HG03439 (cell line): Measurements from ENCODE around the gene KIF3A.

Experiments
- ATAC-seq: cut with Tn5 transposase; IDR thresholded peaks from one replicate; pipeline ENCODE4 v1.9.1; 2021; ENCODE audit warnings: mild to moderate bottlenecking, moderate library complexity; ENCODE audit not compliant: unreplicated experiment

The KIF3A gene

DNA sequence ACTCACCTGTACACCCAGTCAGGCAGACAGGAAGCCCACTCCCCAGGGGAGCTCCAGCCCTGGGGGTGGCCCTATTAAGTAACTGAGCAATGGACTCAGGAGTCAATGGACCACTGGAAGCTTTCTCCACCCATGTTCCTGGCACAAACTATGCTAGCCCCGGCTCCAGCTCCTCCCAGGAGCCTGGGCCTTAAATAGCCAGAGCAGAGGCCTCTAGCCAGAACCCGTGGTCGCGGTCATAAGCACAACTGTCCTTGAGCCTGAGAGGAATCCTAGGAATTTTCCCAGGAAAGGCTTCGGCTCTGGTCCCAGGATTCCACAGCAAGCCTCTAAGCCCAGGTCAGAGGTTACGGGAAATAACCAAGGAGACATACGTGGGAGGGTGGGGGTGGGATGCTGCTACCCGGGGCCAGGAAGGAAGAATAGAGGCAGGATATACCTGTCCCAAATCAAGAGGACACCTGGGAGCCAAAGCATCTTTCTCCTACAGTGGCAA, 34.2 kb upstream of the KIF3A start:
- ATAC-seq: no peak

- ATAC-seq: no peak
Measured at GRCh38 chr5:132770476-132771159, 33.3 kb upstream of the KIF3A start.

DNA sequence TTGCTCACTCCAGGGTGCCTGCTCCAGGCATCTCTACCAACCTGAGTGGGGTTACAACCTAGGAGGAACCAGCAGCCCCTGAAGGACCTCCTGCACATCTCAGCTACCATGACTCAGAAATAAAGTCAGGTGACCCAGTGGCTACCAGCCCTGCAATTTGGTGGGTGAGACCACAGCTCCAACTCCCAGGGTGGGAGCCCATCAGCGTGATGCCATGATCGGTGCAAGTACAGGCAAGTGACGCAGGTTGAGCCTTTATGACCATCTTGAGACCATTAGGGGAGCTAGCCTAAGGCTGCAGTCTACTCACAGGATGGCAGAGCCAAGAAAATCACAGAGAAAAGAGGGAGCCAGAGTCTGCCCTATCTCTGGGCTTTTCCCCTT, 31.1 kb upstream of the KIF3A start:
- no peak for ATAC-seq

GRCh38 chr5:132767150-132767549, 29.8 kb upstream of the KIF3A start:
- ATAC-seq: no peak

DNA sequence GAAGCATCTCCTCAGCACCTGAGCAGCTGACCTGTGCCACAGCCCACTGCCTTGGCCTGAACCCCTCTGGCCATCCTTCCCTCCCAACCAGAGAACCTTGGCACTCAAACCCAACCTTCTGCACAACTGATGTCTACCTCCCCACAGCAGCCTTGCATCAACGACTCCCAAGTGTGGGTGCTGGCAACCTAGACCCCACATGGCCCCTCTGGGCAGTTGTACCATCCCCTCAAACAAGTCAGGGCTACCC, 29.4 kb upstream of the KIF3A start:
- ATAC-seq: no peak

- no peak for ATAC-seq
Measured at GRCh38 chr5:132766020-132766805, 28.9 kb upstream of the KIF3A start.

DNA sequence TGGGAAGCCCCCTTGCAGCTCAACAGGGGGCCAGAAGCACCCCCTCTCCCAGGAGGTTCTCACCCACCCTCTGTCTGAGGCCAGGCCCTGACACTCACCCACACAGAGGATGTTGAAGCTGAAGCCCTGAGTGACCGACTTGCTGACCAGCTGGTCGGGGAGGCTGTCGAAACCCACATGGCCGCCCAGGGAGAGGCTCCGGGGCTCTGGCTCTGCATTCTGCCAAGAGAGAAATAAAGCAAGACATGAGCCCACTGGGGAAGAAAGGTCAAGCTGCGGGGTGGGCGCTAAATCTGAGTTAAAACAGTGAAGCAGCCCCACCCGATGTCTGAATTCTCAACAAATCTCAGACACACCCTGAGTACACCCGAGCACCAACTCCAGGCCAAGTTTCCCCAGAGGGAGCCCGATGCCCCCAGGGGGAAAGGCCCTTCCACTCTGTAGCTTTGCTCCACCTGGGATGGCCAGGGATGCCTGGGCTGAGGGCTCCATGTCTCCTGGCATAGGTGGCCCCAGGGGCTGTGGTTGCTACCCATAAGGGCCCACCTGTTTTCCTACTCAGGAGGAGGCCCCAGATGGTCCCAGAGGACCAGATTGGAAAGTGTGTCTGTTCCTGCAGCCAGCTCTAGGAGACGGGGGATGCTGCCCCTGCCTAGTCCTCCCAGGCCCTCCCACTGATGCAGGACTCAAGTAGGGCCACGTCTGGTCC, 28.1 kb upstream of the KIF3A start:
- no peak for ATAC-seq

- ATAC-seq: no peak
Measured at GRCh38 chr5:132764671-132765238, 27.4 kb upstream of the KIF3A start.

DNA sequence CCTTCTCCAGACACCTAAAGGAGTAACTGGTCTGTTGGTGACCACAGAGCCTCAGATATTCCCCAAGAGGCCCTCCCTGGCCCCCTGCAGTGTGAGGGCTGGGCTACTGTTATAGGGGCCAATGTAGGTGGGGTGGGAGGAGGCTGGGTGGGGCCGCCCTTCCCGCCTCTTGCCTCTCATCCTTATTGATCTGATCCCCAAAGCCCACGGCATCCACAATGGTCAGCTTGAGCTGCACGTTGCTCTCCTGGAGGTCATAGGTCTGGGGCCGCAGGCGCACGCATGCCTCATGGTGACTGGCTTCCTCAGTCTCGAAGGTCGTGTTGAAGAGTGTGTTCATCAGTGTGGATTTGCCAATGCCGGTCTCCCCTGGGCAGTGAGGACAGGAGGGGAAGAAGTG, 26.7 kb upstream of the KIF3A start:
- ATAC-seq: no peak

GRCh38 chr5:132763181-132764036, 26.1 kb upstream of the KIF3A start:
- no peak for ATAC-seq

GRCh38 chr5:132762246-132763000, 25.1 kb upstream of the KIF3A start:
- no peak for ATAC-seq

DNA sequence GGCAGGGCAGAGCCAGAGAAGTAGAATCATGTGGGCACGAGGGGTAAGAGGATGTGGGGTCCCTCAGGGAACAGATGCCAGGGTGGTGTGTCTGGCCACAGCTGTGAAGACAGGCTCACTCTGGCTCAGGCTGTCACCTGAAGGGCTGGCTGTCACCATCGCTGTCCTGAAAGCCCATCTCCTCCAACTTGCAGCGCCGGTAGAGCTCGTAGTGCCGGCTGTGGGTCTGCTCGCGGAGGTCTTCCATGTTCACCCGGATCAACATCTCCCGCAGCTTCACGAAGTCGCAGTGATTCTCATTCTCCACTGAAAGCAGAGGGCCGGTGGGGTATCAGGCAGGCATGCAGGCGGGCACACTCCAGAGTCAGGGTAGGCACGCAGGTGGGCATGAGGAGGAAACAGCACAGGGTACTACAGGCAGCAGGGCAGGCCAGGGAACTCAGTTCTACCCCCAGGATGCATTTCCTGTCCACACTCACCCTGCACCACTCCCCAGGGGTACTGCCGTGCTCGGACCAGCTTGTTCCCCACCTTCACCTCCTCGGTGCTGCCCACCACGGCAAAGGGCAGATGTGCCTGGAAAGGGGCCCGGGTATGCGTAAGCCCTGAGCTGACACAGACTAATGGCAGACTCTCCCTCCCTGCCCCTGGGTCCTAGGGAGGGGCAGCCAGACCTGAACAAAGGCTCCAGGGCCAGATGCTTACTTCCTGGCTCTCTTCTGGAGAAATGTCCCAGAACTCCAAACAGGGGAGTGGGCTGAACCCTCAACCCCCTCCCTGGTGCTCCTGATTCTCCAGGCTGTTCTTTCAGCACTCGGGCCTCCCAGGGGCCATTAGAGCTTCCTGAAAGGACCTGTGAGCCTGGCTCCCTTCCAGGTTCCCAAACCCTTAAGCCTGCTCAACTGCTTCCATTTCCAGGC, 24.2 kb upstream of the KIF3A start:
- no peak for ATAC-seq

DNA sequence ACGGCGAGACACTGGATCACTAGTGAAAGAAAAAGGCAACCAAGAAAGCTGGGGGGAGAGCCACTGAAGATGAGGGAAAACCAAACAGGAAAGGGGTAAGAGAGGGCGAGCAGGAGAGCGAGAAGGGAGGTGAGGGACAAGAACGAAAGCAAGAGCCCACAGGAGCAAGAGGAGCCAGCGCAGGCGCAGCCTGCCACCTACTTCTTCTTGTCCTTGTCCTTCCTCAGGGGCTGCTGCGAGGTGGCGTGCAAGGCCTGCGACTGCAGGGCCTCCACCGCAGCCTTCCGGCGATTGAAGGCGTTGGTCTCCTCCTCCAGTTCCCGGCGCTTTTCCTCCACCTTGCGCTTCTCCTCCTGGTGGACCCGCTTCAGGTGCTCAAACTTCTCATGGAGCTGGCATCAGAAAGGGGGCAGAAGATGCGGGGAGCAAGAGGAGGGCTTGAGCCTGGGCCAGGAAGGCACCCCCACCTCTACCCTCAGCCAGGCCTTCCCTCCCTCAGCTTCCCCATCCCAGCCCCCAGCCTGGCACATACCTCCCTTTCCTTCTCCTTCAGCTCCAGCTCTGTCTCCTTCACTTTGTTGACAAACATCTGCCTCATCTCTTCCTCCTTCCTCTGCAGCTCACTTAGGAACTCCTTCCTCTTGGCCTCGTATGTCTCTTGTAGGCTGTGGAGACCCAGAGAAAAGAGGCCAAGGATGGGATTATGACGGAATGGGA, 23.4 kb upstream of the KIF3A start:
- no peak for ATAC-seq

- no peak for ATAC-seq
Measured at GRCh38 chr5:132760049-132760420, 22.7 kb upstream of the KIF3A start.

DNA sequence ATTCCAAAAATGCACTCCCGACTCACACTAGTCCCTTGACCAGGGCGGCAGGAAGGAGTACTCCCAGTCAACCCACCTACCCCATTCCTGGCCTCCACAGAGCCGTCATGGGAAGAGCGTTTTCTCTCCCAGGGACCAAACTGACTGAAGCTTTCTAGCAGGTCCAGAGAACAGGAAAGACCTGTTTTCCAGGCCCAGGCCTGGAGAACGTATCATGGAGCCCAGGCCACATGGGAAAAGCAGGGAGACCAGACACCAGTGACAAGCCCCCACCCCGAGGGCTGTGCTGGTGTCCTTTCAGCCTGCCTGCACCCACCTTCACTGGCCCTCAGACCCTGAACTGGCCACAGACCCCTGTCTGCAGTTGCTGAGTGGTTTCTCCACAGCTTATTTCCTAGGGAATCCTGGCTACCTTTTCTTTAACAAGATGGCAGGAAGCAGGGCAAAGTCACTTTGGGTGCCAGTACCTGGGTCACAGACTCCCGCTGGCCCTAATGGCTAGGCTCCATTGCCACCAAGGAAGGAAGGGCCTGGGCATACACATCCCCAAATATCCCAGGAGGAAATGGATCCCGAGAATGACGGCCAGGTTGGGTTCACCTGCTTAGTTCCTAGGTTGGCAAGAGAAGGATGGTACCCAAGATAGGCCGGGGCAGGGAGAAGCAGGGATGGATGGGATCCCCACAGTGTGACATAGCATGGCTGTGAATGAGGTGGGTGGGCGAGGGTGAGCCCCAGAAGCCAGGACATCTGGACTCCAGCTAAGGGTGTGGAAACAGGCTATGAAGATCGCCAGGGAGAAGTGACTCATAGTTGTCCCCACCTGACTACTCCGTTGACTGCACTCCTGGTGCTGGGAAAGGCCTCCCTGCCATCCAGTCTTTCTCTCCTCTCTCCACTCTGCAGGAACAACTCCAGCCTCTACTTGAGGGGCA, 22.0 kb upstream of the KIF3A start:
- ATAC-seq: no peak

DNA sequence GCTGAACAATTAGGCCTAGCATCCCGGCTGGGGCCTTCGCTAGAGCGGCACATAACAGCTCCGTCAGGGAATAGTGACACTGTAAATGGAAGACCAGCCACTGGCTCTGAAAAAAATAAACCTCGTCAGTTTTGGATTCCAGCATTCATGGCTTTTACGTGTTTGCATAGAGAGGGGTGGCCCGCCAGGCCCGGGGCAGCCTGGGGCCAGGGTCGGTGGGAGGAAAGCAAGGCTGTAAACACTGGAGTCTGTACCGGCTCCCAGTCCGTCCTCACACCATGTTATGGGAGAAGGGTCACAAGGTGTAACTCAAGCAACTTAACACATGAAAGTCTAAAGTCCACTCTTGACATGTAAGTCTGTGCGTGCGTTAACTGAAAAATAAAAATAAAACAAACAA, 21.1 kb upstream of the KIF3A start:
- ATAC-seq: no peak

DNA sequence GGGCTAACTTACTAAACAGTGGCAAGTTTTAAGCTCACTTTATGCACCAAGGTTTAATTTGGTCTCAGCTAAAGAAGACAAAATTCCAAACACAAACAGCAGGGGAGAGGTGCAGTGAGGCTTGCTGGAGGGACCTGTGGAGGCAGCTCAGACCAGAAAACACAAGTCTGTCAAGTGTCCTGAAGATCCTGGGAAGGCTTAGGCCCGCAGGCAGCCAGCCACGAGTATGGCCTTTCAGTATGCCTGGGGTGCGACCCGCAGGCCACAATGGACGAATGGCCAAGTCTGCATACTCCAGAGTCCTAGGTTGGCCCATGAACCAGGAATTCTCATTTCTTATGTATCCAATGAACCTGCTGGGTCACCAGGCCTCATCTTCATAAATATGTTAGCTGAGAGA, 19.2 kb upstream of the KIF3A start:
- no peak for ATAC-seq
